Keratinocyte (primary cell): ENCODE data around the gene SLFN5. TPM values are rescaled to one million over a fixed set of nuclear protein-coding genes. Genes with fewer than 3 reads are reported as not detected.

Source experiments
- DNase-seq: peaks from one replicate; pipeline ENCODE4 v3.0.0-alpha.2; 2011; ENCODE audit warnings: low read depth, missing footprints, low spot score
- FAIRE-seq: peaks from 2 replicates; lab custom pipeline; 2011; peaks lifted over from hg19 to GRCh38; lab: Jason Lieb, UNC
- H2AFZ ChIP-seq: 2 replicates; pipeline ENCODE4 v1.6.0; 2012; ENCODE audit warnings: low read length, control low read depth, inconsistent platforms; ENCODE audit not compliant: control insufficient read depth
- H3K27ac ChIP-seq: 2 replicates; pipeline ENCODE4 v1.5.1; 2011; ENCODE audit warnings: low read length; ENCODE audit not compliant: control insufficient read depth, insufficient read depth
- H3K27me3 ChIP-seq: 3 replicates; pipeline ENCODE4 v1.6.0; 2011; ENCODE audit warnings: low read length; ENCODE audit not compliant: control insufficient read depth, insufficient read depth; ENCODE audit errors: extremely low read depth
- H3K36me3 ChIP-seq, 2 experiments: 2 replicates in 1 of 2; 3 replicates in 1 of 2; pipeline ENCODE4 v1.5.1; 2011; ENCODE audit warnings: low read length in 2 of 2, mild to moderate bottlenecking in 1 of 2; ENCODE audit not compliant: control insufficient read depth in 2 of 2, insufficient read depth in 2 of 2; ENCODE audit errors: extremely low read depth in 1 of 2
- H3K4me1 ChIP-seq: 3 replicates; pipeline ENCODE4 v1.5.1; 2011; ENCODE audit warnings: low read length; ENCODE audit not compliant: control insufficient read depth, insufficient read depth; ENCODE audit errors: extremely low read depth
- H3K4me2 ChIP-seq: 3 replicates; pipeline ENCODE4 v1.6.0; 2011; ENCODE audit warnings: low read depth, low read length; ENCODE audit not compliant: control insufficient read depth, insufficient read depth; ENCODE audit errors: extremely low read depth
- H3K4me3 ChIP-seq, 3 experiments: fragments of 200-600 bp in 1 of 3; sonication (generic) in 1 of 3; 2 replicates in 2 of 3; 3 replicates in 1 of 3; pipeline ENCODE4 v1.5.1; 2011 to 2016; ENCODE audit warnings: low read length in 3 of 3, mild to moderate bottlenecking in 3 of 3, control low read depth in 2 of 3, inconsistent platforms in 1 of 3, low read depth in 1 of 3, mixed read lengths in 1 of 3, mixed run types in 1 of 3, moderate library complexity in 1 of 3; ENCODE audit not compliant: control insufficient read depth in 2 of 3, insufficient read depth in 2 of 3; ENCODE audit errors: extremely low read depth in 1 of 3
- H3K79me2 ChIP-seq: 2 replicates; pipeline ENCODE4 v1.6.0; 2012; ENCODE audit warnings: low read length; ENCODE audit not compliant: control insufficient read depth, insufficient read depth
- H3K9ac ChIP-seq: 3 replicates; pipeline ENCODE4 v1.6.0; 2011; ENCODE audit warnings: low read length; ENCODE audit not compliant: control insufficient read depth, insufficient read depth; ENCODE audit errors: extremely low read depth
- H3K9me1 ChIP-seq: 3 replicates; pipeline ENCODE4 v1.6.0; 2011; ENCODE audit warnings: low read length; ENCODE audit not compliant: control insufficient read depth, insufficient read depth; ENCODE audit errors: extremely low read depth
- H3K9me3 ChIP-seq: 2 replicates; pipeline ENCODE4 v1.5.1; 2012; ENCODE audit warnings: low read depth, low read length; ENCODE audit not compliant: control insufficient read depth
- H4K20me1 ChIP-seq: 3 replicates; pipeline ENCODE4 v1.6.0; 2011; ENCODE audit warnings: low read length; ENCODE audit not compliant: control insufficient read depth, insufficient read depth; ENCODE audit errors: extremely low read depth
- CTCF ChIP-seq, 3 experiments: IDR thresholded peaks in 1 of 3; conservative IDR thresholded peaks in 1 of 3; optimal IDR thresholded peaks in 1 of 3; 2 replicates in 2 of 3; 3 replicates in 1 of 3; pipeline versions ENCODE3 to v1.5.1; 2011; ENCODE audit warnings: low read length in 3 of 3, mild to moderate bottlenecking in 3 of 3, moderate library complexity in 2 of 3, control low read depth in 1 of 3, inconsistent platforms in 1 of 3; ENCODE audit not compliant: insufficient read depth in 2 of 3; ENCODE audit errors: extremely low read depth in 1 of 3
- EZH2 ChIP-seq: IDR thresholded peaks from one replicate; pipeline ENCODE4 v1.6.1; 2012; ENCODE audit warnings: inconsistent platforms, mild to moderate bottlenecking, low read length, moderate library complexity
- dilution Hi-C: fragments of 300-500 bp; cut with MboI; formaldehyde crosslinking; loops from one replicate; pipeline ENCODE4 v1.7.0; 2020; ENCODE audit warnings: low sequenced_read_pairs; ENCODE audit not compliant: extremely low pct_ligation_motif_present
- polyA plus RNA-seq, 5 experiments: library from polyadenylated mRNA; depleted of rRNA in 3 of 5; stranded (reverse) in 3 of 5; stranded (forward) in 1 of 5; unstranded in 1 of 5; fragments of >200 nt; gene quantifications; 1 replicate in 1 of 5; 2 replicates in 3 of 5; 3 replicates in 1 of 5; pipeline versions ENCODE4 v1.2.1 to v1.2.3, GENCODE V29; 2011 to 2012; ENCODE audit warnings: missing spikeins in 2 of 5, low read depth in 1 of 5, low replicate concordance in 1 of 5

The SLFN5 gene
- polyA plus RNA-seq, 1 donor (not counting 4 experiments of a cell fraction or from before 2014, with no cell fraction given), result 79.9 TPM

- no peak overlapping the region for H3K4me3 ChIP-seq
- FAIRE-seq, result peak; percentile 20
- peaks cover 27% of the 10 kb centered on the region for H3K4me1 ChIP-seq
- H3K27me3 ChIP-seq, result no peaks in the 10 kb centered on the region
- no peaks in the 10 kb centered on the region for H3K9me1 ChIP-seq
- dilution Hi-C loops, result no loop called here
- no peak overlapping the region for H3K9ac ChIP-seq
- H3K79me2 ChIP-seq, result peaks cover 2% of the 10 kb centered on the region
- H3K36me3 ChIP-seq, result no peaks in the 10 kb centered on the region
- DNase-seq, result no peak
- no peak overlapping the region for H3K27ac ChIP-seq
- H3K4me2 ChIP-seq, result no peak overlapping the region
- H3K9me3 ChIP-seq, result no peaks in the 10 kb centered on the region
- no peak overlapping the region for H2AFZ ChIP-seq
- no peak for TF ChIP-seq EZH2
- no peak for TF ChIP-seq CTCF (optimal IDR thresholded peaks at IDR 0.05 in 1 of 3, IDR thresholded peaks at IDR 0.05 in 1 of 3, conservative IDR thresholded peaks at IDR 0.05 in 1 of 3; ENCODE audit: extremely low read depth in 1 of 3, insufficient read depth in 2 of 3, low read length in 3 of 3)
- no peaks in the 10 kb centered on the region for H4K20me1 ChIP-seq
Observed at GRCh38 chr17:35236821-35237220, 6.1 kb upstream of the SLFN5 start.

DNA sequence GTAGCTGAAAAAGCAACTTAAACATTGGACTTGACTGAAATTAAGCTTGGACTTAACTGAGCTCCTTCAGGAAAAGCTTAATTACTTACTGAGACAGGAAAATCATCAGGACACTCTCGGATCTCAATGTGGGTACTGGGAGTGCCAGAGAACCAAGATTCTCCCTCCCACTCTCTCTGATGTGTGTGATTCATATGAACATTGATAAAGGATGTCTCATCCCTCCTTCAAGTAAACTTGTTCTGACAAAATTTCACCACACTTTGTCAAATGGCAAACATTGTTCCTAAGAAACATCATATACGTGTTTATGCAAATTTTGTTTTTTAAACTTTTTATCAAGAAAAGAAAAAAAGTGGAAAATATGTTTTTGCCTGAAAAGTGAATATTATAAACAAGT, 4.1 kb upstream of the SLFN5 start:
- Histone ChIP-seq H3K4me2 (peak overlapping the region; percentile 37), H3K9ac (no peak overlapping the region), H2AFZ (no peak overlapping the region), H3K79me2 (peaks cover 12% of the 10 kb centered on the region), H3K4me3 (no peak overlapping the region), H3K27me3 (no peaks in the 10 kb centered on the region), H3K9me1 (no peaks in the 10 kb centered on the region), H3K4me1 (peaks cover 30% of the 10 kb centered on the region), H3K27ac (peak overlapping the region; percentile 68), H4K20me1 (no peaks in the 10 kb centered on the region), H3K9me3 (no peaks in the 10 kb centered on the region), H3K36me3 (no peaks in the 10 kb centered on the region)
- no peak for TF ChIP-seq EZH2
- TF ChIP-seq CTCF (optimal IDR thresholded peaks at IDR 0.05 in 1 of 3, IDR thresholded peaks at IDR 0.05 in 1 of 3, conservative IDR thresholded peaks at IDR 0.05 in 1 of 3; ENCODE audit: extremely low read depth in 1 of 3, insufficient read depth in 2 of 3, low read length in 3 of 3), result no peak
- FAIRE-seq, result peak; percentile 90
- dilution Hi-C loops, result no loop called here
- no peak for DNase-seq
